Endothelial cell of umbilical vein (primary cell): ENCODE measurements around the gene RLN3. TPM values are rescaled to one million over a fixed set of nuclear protein-coding genes. Genes with fewer than 3 reads are reported as not detected.

Source experiments
- BruUV-seq: library from RNA; stranded (reverse); fragments of 400-500 nt; replicated peaks from 2 replicates; lab custom pipeline; 2021; lab: Mats Ljungman, UMichigan
- CTCF ChIA-PET: fragments of 300-600, 350-600 bp; sonication (Branson Sonifier 250); formaldehyde crosslinking; loops from one replicate; lab custom pipeline; 2021; ENCODE audit warnings: antibody characterized with exemption, inconsistent platforms; lab: Charles Lee
- POLR2A ChIA-PET: fragments of 300-600, 350-600 bp; sonication (Branson Sonifier 250); formaldehyde crosslinking; loops from one replicate; lab custom pipeline; 2021; ENCODE audit warnings: antibody characterized with exemption, inconsistent platforms; lab: Charles Lee
- DNase-seq: peaks from one replicate; pipeline ENCODE4 v3.0.0-alpha.2; 2011; ENCODE audit warnings: low read depth, low spot score
- FAIRE-seq: peaks from 2 replicates; lab custom pipeline; 2011; peaks lifted over from hg19 to GRCh38; lab: Jason Lieb, UNC
- H2AFZ ChIP-seq: 2 replicates; pipeline ENCODE4 v1.6.0; 2012; ENCODE audit warnings: low read depth, low read length, control low read depth, inconsistent platforms
- H3K27ac ChIP-seq: 2 replicates; pipeline ENCODE4 v1.5.1; 2011; ENCODE audit warnings: low read depth, mild to moderate bottlenecking, control low read depth, low read length, moderate library complexity; ENCODE audit not compliant: insufficient read depth
- H3K27me3 ChIP-seq, 2 experiments: 2 replicates each; pipeline versions ENCODE4 v1.6.0 to v1.6.1; 2011; ENCODE audit warnings: low read length in 2 of 2, mixed read lengths in 1 of 2; ENCODE audit not compliant: control insufficient read depth in 2 of 2, insufficient read depth in 2 of 2
- H3K36me3 ChIP-seq, 2 experiments: 2 replicates in 1 of 2; 3 replicates in 1 of 2; pipeline ENCODE4 v1.5.1; 2011; ENCODE audit warnings: low read length in 2 of 2, mild to moderate bottlenecking in 1 of 2, moderate library complexity in 1 of 2; ENCODE audit not compliant: control insufficient read depth in 2 of 2, insufficient read depth in 2 of 2; ENCODE audit errors: extremely low read depth in 1 of 2
- H3K4me1 ChIP-seq: 3 replicates; pipeline ENCODE4 v1.5.1; 2011; ENCODE audit warnings: mild to moderate bottlenecking, low read length; ENCODE audit not compliant: control insufficient read depth, insufficient read depth; ENCODE audit errors: extremely low read depth
- H3K4me2 ChIP-seq: 2 replicates; pipeline ENCODE4 v1.6.1; 2011; ENCODE audit warnings: low read length, control low read depth, mixed read lengths; ENCODE audit not compliant: insufficient read depth
- H3K4me3 ChIP-seq, 3 experiments: fragments of 200-600 bp in 1 of 3; sonication (generic), shearing (Covaris generic) in 1 of 3; replicated peaks in 1 of 3; 2 replicates each; pipeline ENCODE4 v1.5.1; 2011 to 2016; ENCODE audit warnings: control low read depth in 3 of 3, low read length in 3 of 3, mild to moderate bottlenecking in 2 of 3, inconsistent platforms in 1 of 3, low read depth in 1 of 3, moderate library complexity in 1 of 3; ENCODE audit not compliant: insufficient read depth in 1 of 3
- H3K79me2 ChIP-seq: 2 replicates; pipeline ENCODE4 v1.6.0; 2012; ENCODE audit warnings: low read length, inconsistent platforms; ENCODE audit not compliant: control insufficient read depth, insufficient read depth
- H3K9ac ChIP-seq: replicated peaks from 2 replicates; pipeline ENCODE3; 2011; ENCODE audit warnings: low read length, control low read depth; ENCODE audit not compliant: insufficient read depth; ENCODE audit errors: extremely low read depth
- H3K9me1 ChIP-seq: replicated peaks from 3 replicates; pipeline ENCODE4 v1.6.0; 2011; ENCODE audit warnings: mild to moderate bottlenecking, low read length; ENCODE audit not compliant: control insufficient read depth, insufficient read depth; ENCODE audit errors: extremely low read depth
- H3K9me3 ChIP-seq: replicated peaks from 2 replicates; pipeline ENCODE4 v1.5.1; 2012; ENCODE audit warnings: low read length, inconsistent platforms; ENCODE audit not compliant: control insufficient read depth, insufficient read depth
- H4K20me1 ChIP-seq: replicated peaks from 2 replicates; pipeline ENCODE3; 2011; ENCODE audit warnings: mild to moderate bottlenecking, low read length; ENCODE audit not compliant: control insufficient read depth, insufficient read depth; ENCODE audit errors: extremely low read depth
- EZH2 ChIP-seq: IDR thresholded peaks from 2 replicates; pipeline ENCODE4 v1.6.1; 2012; ENCODE audit warnings: borderline replicate concordance, low read depth, mild to moderate bottlenecking, moderate library complexity, low read length, inconsistent platforms; ENCODE audit not compliant: severe bottlenecking
- FOS ChIP-seq: IDR thresholded peaks from 2 replicates; pipeline ENCODE4 v1.6.1; 2011; ENCODE audit warnings: mild to moderate bottlenecking, low read length, moderate library complexity, borderline replicate concordance; ENCODE audit not compliant: insufficient read depth
- GATA2 ChIP-seq: IDR thresholded peaks from 2 replicates; pipeline ENCODE4 v1.7.0; 2011; ENCODE audit warnings: low read depth, mild to moderate bottlenecking, moderate library complexity, mixed read lengths, low read length; ENCODE audit not compliant: insufficient read length, insufficient read depth
- JUN ChIP-seq: IDR thresholded peaks from 2 replicates; pipeline ENCODE4 v1.6.1; 2011; ENCODE audit warnings: borderline replicate concordance, low read depth; ENCODE audit not compliant: insufficient read length, insufficient read depth
- MYC ChIP-seq: IDR thresholded peaks from one replicate; pipeline ENCODE4 v1.6.1; 2011; ENCODE audit warnings: mild to moderate bottlenecking, low read depth, low read length
- POLR2A ChIP-seq: IDR thresholded peaks from 2 replicates; pipeline ENCODE4 v1.6.1; 2012; ENCODE audit warnings: low read depth, mild to moderate bottlenecking, control low read depth, low read length
- POLR2AphosphoS5 ChIP-seq: IDR thresholded peaks from 2 replicates; pipeline ENCODE4 v1.6.1; 2012; ENCODE audit warnings: low read depth, mild to moderate bottlenecking, control low read depth, low read length, moderate library complexity; ENCODE audit not compliant: insufficient read depth
- dilution Hi-C: fragments of 300-500 bp; cut with MboI; formaldehyde crosslinking; loops from one replicate; pipeline ENCODE4 v1.15.0; 2019; ENCODE audit warnings: low sequenced_read_pairs; ENCODE audit not compliant: extremely low pct_ligation_motif_present
- intact Hi-C: fragments of 100-400 bp; cut with micrococcal nuclease; formaldehyde crosslinking; loops from one replicate; pipeline ENCODE4 v1.10.0; 2022
- polyA plus RNA-seq, 4 experiments: library from polyadenylated mRNA; depleted of rRNA in 3 of 4; stranded (reverse) in 3 of 4; unstranded in 1 of 4; fragments of >200 nt; gene quantifications; 2 replicates each; pipeline versions ENCODE4 v1.2.1 to v1.2.3, GENCODE V29; 2011 to 2012; ENCODE audit warnings: missing spikeins in 1 of 4
- total RNA-seq: library from RNA; stranded (reverse); gene quantifications from 2 replicates; pipeline ENCODE4 v1.2.3, GENCODE V29; 2021
- TF ChIP-seq, protein P1 (sequence below), 2 donors: IDR thresholded peaks; 1 replicate in 1 of 2; 2 replicates in 1 of 2; pipeline ENCODE4 v1.5.1; 2011; ENCODE audit warnings: low read length in 2 of 2, mild to moderate bottlenecking in 2 of 2, moderate library complexity in 2 of 2, control low read depth in 1 of 2, inconsistent platforms in 1 of 2, low read depth in 1 of 2; ENCODE audit not compliant: insufficient read depth in 1 of 2; ENCODE audit errors: extremely low read depth in 1 of 2
- TF ChIP-seq, protein P2 (sequence below): IDR thresholded peaks from 2 replicates; pipeline ENCODE4 v1.6.1; 2011; ENCODE audit not compliant: insufficient read depth, insufficient read length

RLN3 gene
- total and polyA plus RNA-seq, 2 donors (not counting 3 experiments of a cell fraction or from before 2014, with no cell fraction given) = not detected

DNA sequence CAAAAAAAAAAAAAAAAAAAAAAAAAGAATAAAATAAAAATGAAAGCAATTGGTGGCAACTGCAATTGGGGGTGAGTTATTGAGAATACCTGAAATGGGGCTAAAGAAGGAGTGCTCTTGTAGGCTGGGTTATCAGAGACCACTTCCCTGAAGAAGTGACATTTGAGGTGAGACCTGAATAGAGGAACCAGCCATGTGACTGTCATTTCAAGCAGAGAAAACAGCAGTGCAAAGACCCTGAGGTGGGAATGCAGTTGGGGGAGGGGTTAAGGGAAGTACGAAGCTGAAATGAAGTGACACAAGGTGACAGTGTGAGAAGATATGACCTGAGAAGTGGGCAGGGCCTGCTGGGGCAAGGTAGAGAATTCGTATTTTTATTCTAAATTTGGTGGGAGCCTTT is 38.2 kb downstream of the RLN3 start:
- no peaks in the 10 kb centered on the region for H3K27me3 ChIP-seq
- no TSS peak for BruUV-seq
- no peaks in the 10 kb centered on the region for H3K36me3 ChIP-seq
- intact Hi-C loops (no loop called here), dilution Hi-C loops (no loop called here)
- no peaks in the 10 kb centered on the region for H4K20me1 ChIP-seq
- H3K9me1 ChIP-seq = no peaks in the 10 kb centered on the region
- H2AFZ ChIP-seq = no peak overlapping the region
- no peak for FAIRE-seq
- no peaks in the 10 kb centered on the region for H3K9me3 ChIP-seq
- no peak for DNase-seq
- H3K79me2 ChIP-seq = no peaks in the 10 kb centered on the region
- no peak overlapping the region for H3K9ac ChIP-seq
- TF ChIP-seq POLR2A (no peak), MYC (no peak), FOS (no peak), JUN (no peak), EZH2 (no peak), GATA2 (no peak), POLR2AphosphoS5 (no peak)
- TF ChIP-seq, protein P1, sequence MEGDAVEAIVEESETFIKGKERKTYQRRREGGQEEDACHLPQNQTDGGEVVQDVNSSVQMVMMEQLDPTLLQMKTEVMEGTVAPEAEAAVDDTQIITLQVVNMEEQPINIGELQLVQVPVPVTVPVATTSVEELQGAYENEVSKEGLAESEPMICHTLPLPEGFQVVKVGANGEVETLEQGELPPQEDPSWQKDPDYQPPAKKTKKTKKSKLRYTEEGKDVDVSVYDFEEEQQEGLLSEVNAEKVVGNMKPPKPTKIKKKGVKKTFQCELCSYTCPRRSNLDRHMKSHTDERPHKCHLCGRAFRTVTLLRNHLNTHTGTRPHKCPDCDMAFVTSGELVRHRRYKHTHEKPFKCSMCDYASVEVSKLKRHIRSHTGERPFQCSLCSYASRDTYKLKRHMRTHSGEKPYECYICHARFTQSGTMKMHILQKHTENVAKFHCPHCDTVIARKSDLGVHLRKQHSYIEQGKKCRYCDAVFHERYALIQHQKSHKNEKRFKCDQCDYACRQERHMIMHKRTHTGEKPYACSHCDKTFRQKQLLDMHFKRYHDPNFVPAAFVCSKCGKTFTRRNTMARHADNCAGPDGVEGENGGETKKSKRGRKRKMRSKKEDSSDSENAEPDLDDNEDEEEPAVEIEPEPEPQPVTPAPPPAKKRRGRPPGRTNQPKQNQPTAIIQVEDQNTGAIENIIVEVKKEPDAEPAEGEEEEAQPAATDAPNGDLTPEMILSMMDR (IDR thresholded peaks at IDR 0.05; ENCODE audit: extremely low read depth in 1 of 2, insufficient read depth in 1 of 2, low read depth in 1 of 2, low read length in 2 of 2) = no peak
- TF ChIP-seq, protein P2, sequence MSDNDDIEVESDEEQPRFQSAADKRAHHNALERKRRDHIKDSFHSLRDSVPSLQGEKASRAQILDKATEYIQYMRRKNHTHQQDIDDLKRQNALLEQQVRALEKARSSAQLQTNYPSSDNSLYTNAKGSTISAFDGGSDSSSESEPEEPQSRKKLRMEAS = no peak
- no peak overlapping the region for H3K27ac ChIP-seq
- CTCF ChIA-PET = interaction anchor here (1.1 kb wide), 1 partner anchor 13 kb away, joined by 7 read pairs; no protein-coding TSS in a partner anchor
- POLR2A ChIA-PET = no interaction called here
- no peaks in the 10 kb centered on the region for H3K4me1 ChIP-seq
- no peak overlapping the region for H3K4me2 ChIP-seq
- H3K4me3 ChIP-seq = no peak overlapping the region
